AG04449 (cell line): Measurements from ENCODE around the gene ADM2.

Experiments used
- CTCF ChIA-PET: fragments of 350-600 bp; formaldehyde crosslinking; extraction: SDS; loops from one replicate; lab custom pipeline; 2021; ENCODE audit warnings: antibody characterized with exemption; lab: Yijun Ruan, JAX
- POLR2A ChIA-PET: fragments of 400-600, 350-600 bp; formaldehyde crosslinking; extraction: SDS; loops from one replicate; lab custom pipeline; 2020; ENCODE audit warnings: antibody characterized with exemption, inconsistent platforms; lab: Yijun Ruan, JAX
- DNase-seq: peaks from one replicate; pipeline ENCODE4 v3.0.0-alpha.2; 2010; ENCODE audit warnings: low read depth, low spot score
- H3K4me3 ChIP-seq: 2 replicates; pipeline ENCODE4 v1.5.1; 2011; ENCODE audit warnings: low read depth, mild to moderate bottlenecking, control low read depth, low read length
- TF ChIP-seq, protein P1 (sequence below): IDR thresholded peaks from one replicate; pipeline ENCODE4 v1.5.1; 2011; ENCODE audit warnings: mild to moderate bottlenecking, moderate library complexity, low read length, control low read depth, inconsistent platforms; ENCODE audit not compliant: insufficient read depth; ENCODE audit errors: missing control alignments

Gene ADM2

DNA sequence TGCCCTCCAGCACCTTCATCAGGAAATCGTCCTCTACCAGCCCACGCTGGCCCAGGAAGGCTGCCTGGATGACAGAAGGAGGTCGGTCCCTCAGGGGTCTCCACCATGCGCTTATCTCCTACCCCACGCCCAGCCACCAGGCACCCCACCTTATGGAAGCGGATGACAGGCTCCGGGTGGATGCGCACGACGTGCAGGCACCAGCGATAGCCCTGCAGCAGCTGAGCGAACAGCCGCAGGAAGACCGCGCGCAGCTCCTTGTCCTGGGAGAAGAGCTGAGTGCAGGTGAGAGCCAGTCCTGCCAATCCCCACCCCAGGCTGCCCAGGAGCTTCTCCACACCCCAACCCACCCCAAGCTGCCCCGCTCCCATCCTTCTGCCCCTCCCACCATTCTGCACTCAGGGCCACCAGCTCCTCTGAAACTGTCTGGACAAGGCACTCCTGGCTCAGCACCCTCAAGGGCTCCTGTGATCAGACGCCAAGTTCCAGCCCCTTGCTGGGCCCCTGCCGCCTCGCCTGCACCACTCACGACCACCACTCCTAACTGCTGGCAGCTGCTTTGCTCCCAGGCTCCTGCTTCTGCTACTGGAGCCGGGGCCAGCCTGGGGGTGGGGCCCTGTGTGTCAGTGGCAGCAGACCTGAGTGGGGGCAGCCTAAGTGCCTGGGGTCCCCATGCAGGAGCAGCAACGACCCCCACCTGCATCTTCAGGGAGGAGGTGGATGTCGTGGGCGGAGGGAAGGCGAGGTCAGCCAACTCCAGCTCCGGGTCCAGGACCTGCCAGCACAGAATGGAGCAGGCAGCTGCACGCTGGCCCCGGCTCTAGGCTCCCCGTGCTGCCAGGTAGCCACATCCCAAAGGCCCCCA, 16.0 kb upstream of the ADM2 start:
- CTCF ChIA-PET = interaction anchor here (1.1 kb wide), 1 partner anchor 8 kb away, joined by 7 read pairs; no protein-coding TSS in a partner anchor
- POLR2A ChIA-PET = interaction anchor here (0.6 kb wide), 1 partner anchor 214 kb away, joined by 4 read pairs; no protein-coding TSS in a partner anchor

DNA sequence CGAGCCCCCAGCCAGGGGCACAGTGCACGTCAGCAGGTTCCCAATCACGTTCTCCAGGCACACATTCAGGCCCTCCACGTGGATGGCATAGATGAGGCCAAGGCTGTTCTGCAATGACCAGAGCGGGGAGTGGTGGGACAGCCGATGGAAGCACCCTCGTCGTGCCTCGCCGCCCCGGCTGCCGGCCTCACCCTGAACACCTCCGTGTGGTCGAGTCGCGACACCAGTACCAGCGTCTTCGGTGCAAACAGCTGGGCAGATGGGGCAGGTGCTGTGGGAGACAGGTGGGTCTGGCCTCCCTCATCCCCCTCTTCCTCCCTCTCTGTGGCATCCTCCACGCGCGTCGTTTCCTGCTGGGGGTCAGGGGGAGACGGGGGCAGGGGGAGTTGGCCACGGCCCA, 14.0 kb upstream of the ADM2 start:
- no peak overlapping the region for H3K4me3 ChIP-seq
- ChIA-PET POLR2A (no interaction called here), CTCF (interaction anchor here (0.6 to 1.4 kb wide), 2 partner anchors 17 to 101 kb away, joined by 3 read pairs; no protein-coding TSS in a partner anchor)
- no peak for DNase-seq
- TF ChIP-seq, protein P1, sequence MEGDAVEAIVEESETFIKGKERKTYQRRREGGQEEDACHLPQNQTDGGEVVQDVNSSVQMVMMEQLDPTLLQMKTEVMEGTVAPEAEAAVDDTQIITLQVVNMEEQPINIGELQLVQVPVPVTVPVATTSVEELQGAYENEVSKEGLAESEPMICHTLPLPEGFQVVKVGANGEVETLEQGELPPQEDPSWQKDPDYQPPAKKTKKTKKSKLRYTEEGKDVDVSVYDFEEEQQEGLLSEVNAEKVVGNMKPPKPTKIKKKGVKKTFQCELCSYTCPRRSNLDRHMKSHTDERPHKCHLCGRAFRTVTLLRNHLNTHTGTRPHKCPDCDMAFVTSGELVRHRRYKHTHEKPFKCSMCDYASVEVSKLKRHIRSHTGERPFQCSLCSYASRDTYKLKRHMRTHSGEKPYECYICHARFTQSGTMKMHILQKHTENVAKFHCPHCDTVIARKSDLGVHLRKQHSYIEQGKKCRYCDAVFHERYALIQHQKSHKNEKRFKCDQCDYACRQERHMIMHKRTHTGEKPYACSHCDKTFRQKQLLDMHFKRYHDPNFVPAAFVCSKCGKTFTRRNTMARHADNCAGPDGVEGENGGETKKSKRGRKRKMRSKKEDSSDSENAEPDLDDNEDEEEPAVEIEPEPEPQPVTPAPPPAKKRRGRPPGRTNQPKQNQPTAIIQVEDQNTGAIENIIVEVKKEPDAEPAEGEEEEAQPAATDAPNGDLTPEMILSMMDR = no peak

More for the DNA sequence above, 16.0 kb upstream of the ADM2 start:
- TF ChIP-seq, protein P1 = no peak
- H3K4me3 ChIP-seq = no peak overlapping the region
- no peak for DNase-seq

DNA sequence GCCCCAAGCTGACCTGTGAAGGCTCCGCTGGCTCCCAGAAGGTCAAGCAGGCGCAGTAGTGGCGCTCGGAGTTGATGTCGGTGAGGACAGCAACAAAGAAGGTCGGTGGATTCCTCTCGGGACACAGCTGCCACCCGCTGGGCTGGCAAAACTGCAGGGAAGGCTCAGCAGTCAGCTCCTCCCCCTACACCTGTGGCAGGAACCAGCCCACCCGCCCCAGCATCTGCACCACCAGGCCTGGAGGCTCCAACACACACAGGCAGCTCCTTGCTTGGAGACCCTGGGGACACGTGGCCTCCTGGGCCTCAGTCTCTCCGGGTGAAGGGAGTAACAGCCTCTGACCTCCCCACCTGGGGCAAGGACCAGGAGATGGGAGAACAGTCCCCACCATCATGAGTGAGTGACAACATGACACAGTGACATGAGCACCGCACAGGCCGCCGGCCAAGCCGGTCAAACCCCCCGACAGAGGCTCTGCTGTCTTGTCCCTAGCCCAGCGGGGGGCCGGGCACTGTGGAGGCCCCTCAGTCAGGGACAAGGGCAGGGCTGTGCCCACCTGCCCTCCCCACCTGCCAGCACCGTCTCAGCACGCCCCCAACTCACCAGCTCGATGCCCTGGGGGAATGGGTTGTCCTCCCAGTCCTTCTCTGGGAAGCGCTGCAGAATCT, 13.4 kb upstream of the ADM2 start:
- H3K4me3 ChIP-seq = no peak overlapping the region

DNA sequence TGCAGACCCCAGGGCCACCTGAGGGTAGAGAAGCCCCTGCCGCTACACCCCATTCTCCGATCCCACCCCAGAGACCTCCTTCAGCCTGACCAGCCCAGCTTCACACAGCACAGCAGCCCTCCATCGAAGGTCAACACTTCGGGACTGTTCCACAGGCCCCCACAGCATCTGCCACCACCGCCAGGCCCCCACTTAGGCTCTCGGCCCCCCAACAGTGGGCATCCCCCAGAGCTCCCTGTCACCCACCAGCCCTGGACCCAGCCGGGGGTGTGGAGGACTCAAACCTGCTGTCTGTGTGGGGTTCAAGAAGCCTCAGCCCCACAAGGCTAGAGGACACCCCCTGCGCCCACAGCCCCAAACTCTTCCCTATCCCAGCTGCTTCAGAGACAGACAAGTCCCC, 12.7 kb upstream of the ADM2 start:
- no peak for DNase-seq
- CTCF ChIA-PET = interaction anchor here (0.8 to 1.4 kb wide), 3 partner anchors 11 to 46 kb away, joined by 3 read pairs; no protein-coding TSS in a partner anchor
- no peak overlapping the region for H3K4me3 ChIP-seq
- POLR2A ChIA-PET = no interaction called here
- TF ChIP-seq, protein P1 = no peak

More for the DNA sequence above, 13.4 kb upstream of the ADM2 start:
- no peak for DNase-seq
- ChIA-PET CTCF (interaction anchor here (0.9 to 1.4 kb wide), 2 partner anchors 18 to 46 kb away, joined by 3 read pairs; no protein-coding TSS in a partner anchor), POLR2A (no interaction called here)
- TF ChIP-seq, protein P1 = no peak

DNA sequence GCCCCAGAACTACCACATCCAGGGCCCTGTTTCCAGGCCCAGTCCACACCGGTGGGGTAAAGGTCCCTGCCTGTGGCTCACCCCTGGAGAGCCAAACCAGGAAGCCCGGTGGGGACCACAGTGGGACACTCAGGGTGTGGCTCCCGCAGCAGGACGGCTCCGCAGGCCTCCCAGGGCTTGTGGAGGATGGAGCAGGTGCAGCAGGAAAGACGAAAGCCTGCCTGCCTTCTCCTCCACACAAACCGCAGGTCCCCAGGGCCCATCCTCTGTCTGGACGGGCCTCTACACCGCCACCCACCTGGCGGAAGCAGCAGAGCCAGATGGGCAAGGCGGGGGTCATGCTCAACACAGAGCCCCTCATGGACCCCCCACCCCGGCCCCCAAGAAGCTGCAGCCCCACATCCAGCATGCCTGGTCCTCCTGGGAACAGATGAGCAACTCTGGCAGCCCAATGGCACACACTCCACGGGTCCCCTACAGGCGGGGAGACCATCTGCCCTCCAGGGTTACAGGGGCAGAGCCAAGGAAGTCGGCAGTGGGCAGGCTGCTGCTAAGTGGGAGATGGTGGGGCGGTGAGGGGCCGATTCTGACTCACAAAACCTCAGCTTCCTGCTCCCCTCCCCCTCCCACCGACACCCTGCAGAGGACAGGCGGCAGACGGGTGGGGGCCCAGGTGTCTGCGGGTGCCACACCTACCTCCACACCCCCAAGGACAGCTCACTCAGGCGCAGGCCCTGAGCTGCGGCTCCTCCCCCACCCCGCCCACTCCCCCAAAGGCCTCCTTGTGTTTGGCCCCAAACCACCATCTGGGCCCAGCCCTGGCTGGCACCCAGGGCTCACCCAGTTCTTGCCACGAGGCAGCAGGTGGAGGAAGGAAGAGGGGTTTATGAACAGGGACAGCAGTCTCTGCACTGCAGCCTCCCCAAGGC, 11.7 kb upstream of the ADM2 start:
- TF ChIP-seq, protein P1 = no peak
- DNase-seq = no peak
- ChIA-PET CTCF (interaction anchor here (1.1 to 1.3 kb wide), 3 partner anchors 13 to 150 kb away, joined by 3 to 4 read pairs (median 3); partner anchors contain the start of gene SCO2), POLR2A (interaction anchor here (1.3 kb wide), 1 partner anchor 55 kb away, joined by 4 read pairs; the partner anchor contains the start of gene SCO2)
- no peak overlapping the region for H3K4me3 ChIP-seq
